ENCODE measurements around the gene MYOCOS.

GRCh38 chr1:171600862-171601261 is 21.2 kb upstream of the MYOCOS start:
- TF ChIP-seq, protein P1, sequence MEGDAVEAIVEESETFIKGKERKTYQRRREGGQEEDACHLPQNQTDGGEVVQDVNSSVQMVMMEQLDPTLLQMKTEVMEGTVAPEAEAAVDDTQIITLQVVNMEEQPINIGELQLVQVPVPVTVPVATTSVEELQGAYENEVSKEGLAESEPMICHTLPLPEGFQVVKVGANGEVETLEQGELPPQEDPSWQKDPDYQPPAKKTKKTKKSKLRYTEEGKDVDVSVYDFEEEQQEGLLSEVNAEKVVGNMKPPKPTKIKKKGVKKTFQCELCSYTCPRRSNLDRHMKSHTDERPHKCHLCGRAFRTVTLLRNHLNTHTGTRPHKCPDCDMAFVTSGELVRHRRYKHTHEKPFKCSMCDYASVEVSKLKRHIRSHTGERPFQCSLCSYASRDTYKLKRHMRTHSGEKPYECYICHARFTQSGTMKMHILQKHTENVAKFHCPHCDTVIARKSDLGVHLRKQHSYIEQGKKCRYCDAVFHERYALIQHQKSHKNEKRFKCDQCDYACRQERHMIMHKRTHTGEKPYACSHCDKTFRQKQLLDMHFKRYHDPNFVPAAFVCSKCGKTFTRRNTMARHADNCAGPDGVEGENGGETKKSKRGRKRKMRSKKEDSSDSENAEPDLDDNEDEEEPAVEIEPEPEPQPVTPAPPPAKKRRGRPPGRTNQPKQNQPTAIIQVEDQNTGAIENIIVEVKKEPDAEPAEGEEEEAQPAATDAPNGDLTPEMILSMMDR (IDR thresholded peaks at IDR 0.05), result no peak
- TF ChIP-seq POLR2AphosphoS5 (IDR thresholded peaks at IDR 0.05) (no peak), POLR2A (IDR thresholded peaks at IDR 0.05) (no peak)

All from suprapubic skin (tissue), 4 donors.